8988T (cell line): Measurements from ENCODE around the gene STK38.
"Not testable (repeated sequence)": the region's sequence is repeated elsewhere in the genome, so short reads cannot be mapped to it uniquely, and the experiment has no call there.

Experiments used
- DNase-seq: peaks from one replicate; pipeline ENCODE4 v3.0.0; 2011

The STK38 gene

GRCh38 chr6:36517408-36517807 is 29.9 kb downstream of the STK38 start:
- no peak for DNase-seq

- no peak for DNase-seq
Measured at GRCh38 chr6:36516988-36517387, 30.3 kb downstream of the STK38 start.

- DNase-seq: no peak
Measured at GRCh38 chr6:36516559-36516958, 30.7 kb downstream of the STK38 start.

GRCh38 chr6:36515844-36516243 is 31.4 kb downstream of the STK38 start:
- DNase-seq: no peak

- no peak for DNase-seq
Measured at GRCh38 chr6:36514554-36515456, 32.5 kb downstream of the STK38 start.

- no peak for DNase-seq
Measured at GRCh38 chr6:36510365-36510764, 36.9 kb downstream of the STK38 start.

- no peak for DNase-seq
Measured at GRCh38 chr6:36508532-36508931, 38.7 kb downstream of the STK38 start.

- no peak for DNase-seq
Measured at GRCh38 chr6:36506611-36507010, 40.7 kb downstream of the STK38 start.

GRCh38 chr6:36505744-36506534 is 41.3 kb downstream of the STK38 start:
- no peak for DNase-seq

- no peak for DNase-seq
Measured at GRCh38 chr6:36504982-36505381, 42.3 kb downstream of the STK38 start.

GRCh38 chr6:36504181-36504580 is 43.1 kb downstream of the STK38 start:
- no peak for DNase-seq

- no peak for DNase-seq
Measured at GRCh38 chr6:36501686-36502085, 45.6 kb downstream of the STK38 start.

- no peak for DNase-seq
Measured at GRCh38 chr6:36499918-36500317, 47.4 kb downstream of the STK38 start.

GRCh38 chr6:36495086-36495485 is 52.2 kb downstream of the STK38 start:
- no peak for DNase-seq

GRCh38 chr6:36493859-36494258 is 53.4 kb downstream of the STK38 start:
- no peak for DNase-seq

GRCh38 chr6:36493319-36493718 is 54.0 kb downstream of the STK38 start:
- no peak for DNase-seq

- no peak for DNase-seq
Measured at GRCh38 chr6:36492621-36493020, 54.7 kb downstream of the STK38 start.

GRCh38 chr6:36492092-36492491 is 55.2 kb downstream of the STK38 start:
- no peak for DNase-seq

- no peak for DNase-seq
Measured at GRCh38 chr6:36491378-36491965, 55.8 kb downstream of the STK38 start.

GRCh38 chr6:36489426-36489825 is 57.9 kb downstream of the STK38 start:
- no peak for DNase-seq

- DNase-seq: no peak
Measured at GRCh38 chr6:36488221-36488620, 59.1 kb downstream of the STK38 start.

- no peak for DNase-seq
Measured at GRCh38 chr6:36487698-36488097, 59.6 kb downstream of the STK38 start.

GRCh38 chr6:36484736-36485135 is 62.5 kb downstream of the STK38 start:
- no peak for DNase-seq

GRCh38 chr6:36483326-36483725 is 64.0 kb downstream of the STK38 start:
- DNase-seq: not testable (repeated sequence)
